HepG2 (cell line): ENCODE results near the gene INTS6. TPM values are rescaled to one million over a fixed set of nuclear protein-coding genes. Genes with fewer than 3 reads are reported as not detected.

Source experiments
- ATAC-seq: fragments of 200-7000 bp; cut with Tn5 transposase; 3 replicates; pipeline ENCODE4 v1.9.1; 2020; ENCODE audit warnings: mild to moderate bottlenecking, moderate library complexity
- BruUV-seq: library from RNA; stranded (reverse); fragments of 400-500 nt; replicated peaks from 2 replicates; lab custom pipeline; 2021; lab: Mats Ljungman, UMichigan
- CTCF ChIA-PET: fragments of 300-600 bp; formaldehyde crosslinking; extraction: SDS; loops from one replicate; lab custom pipeline; 2021; ENCODE audit warnings: low total read pairs, inconsistent platforms, low intra/inter-chr PET ratio; lab: Yijun Ruan, JAX
- POLR2A ChIA-PET: fragments of 350-600 bp; sonication (Branson Sonifier 250); formaldehyde crosslinking; loops from one replicate; lab custom pipeline; 2020; ENCODE audit warnings: antibody characterized with exemption, inconsistent platforms; lab: Yijun Ruan, JAX
- DNase-seq: peaks from one replicate; pipeline ENCODE4 v3.0.0-alpha.2; 2015; ENCODE audit warnings: low spot score
- FAIRE-seq: peaks from 3 replicates; lab custom pipeline; 2011; peaks lifted over from hg19 to GRCh38; lab: Jason Lieb, UNC
- H2AFZ ChIP-seq: one replicate; pipeline ENCODE4 v1.6.1; 2011; ENCODE audit warnings: low read length, inconsistent platforms
- H3K27ac ChIP-seq: fragments of 300-600 bp; 3 replicates; pipeline ENCODE4 v1.8.0; 2011; ENCODE audit warnings: mixed run types, mild to moderate bottlenecking, mixed read lengths, low read length, inconsistent platforms; ENCODE audit not compliant: insufficient read depth; ENCODE audit errors: extremely low read length
- H3K27me3 ChIP-seq, 2 experiments: fragments of 200-600 bp in 1 of 2; 2 replicates in 1 of 2; 3 replicates in 1 of 2; pipeline versions ENCODE4 v1.6.0 to v1.8.0; 2011; ENCODE audit warnings: low read length in 2 of 2, mild to moderate bottlenecking in 2 of 2, moderate library complexity in 2 of 2, inconsistent platforms in 1 of 2; ENCODE audit not compliant: insufficient read depth in 2 of 2, control insufficient read depth in 1 of 2
- H3K36me3 ChIP-seq, 2 experiments: fragments of 200-600 bp in 1 of 2; replicated peaks in 1 of 2; 2 replicates in 1 of 2; 3 replicates in 1 of 2; pipeline versions ENCODE4 v1.5.1 to v1.8.0; 2011; ENCODE audit warnings: low read length in 2 of 2, inconsistent platforms in 1 of 2; ENCODE audit not compliant: insufficient read depth in 2 of 2, control insufficient read depth in 1 of 2
- H3K4me1 ChIP-seq: 2 replicates; pipeline ENCODE4 v1.5.1; 2012; ENCODE audit warnings: low read length, inconsistent platforms; ENCODE audit not compliant: insufficient read depth
- H3K4me2 ChIP-seq: 2 replicates; pipeline ENCODE4 v1.6.0; 2011; ENCODE audit warnings: low read depth, low read length, inconsistent platforms
- H3K4me3 ChIP-seq, 3 experiments: fragments of 200-600 bp in 1 of 3; sonication (generic), shearing (Covaris generic) in 1 of 3; replicated peaks in 1 of 3; 2 replicates each; pipeline ENCODE4 v1.5.1; 2011 to 2016; ENCODE audit warnings: low read length in 3 of 3, inconsistent platforms in 2 of 3, low read depth in 2 of 3, mild to moderate bottlenecking in 2 of 3, control low read depth in 1 of 3, mixed read lengths in 1 of 3; ENCODE audit not compliant: insufficient read depth in 1 of 3
- H3K79me2 ChIP-seq: one replicate; pipeline ENCODE4 v1.6.1; 2011; ENCODE audit warnings: low read length, inconsistent platforms; ENCODE audit not compliant: insufficient read depth
- H3K9ac ChIP-seq: 2 replicates; pipeline ENCODE4 v1.6.0; 2011; ENCODE audit warnings: mild to moderate bottlenecking, low read depth, low read length, inconsistent platforms; ENCODE audit not compliant: insufficient read depth
- H3K9me3 ChIP-seq: 2 replicates; pipeline ENCODE4 v1.5.1; 2012; ENCODE audit warnings: mild to moderate bottlenecking, low read length
- H4K20me1 ChIP-seq: 2 replicates; pipeline ENCODE4 v1.6.0; 2011; ENCODE audit warnings: inconsistent platforms, mild to moderate bottlenecking, low read length, moderate library complexity; ENCODE audit not compliant: insufficient read depth
- ARID3A ChIP-seq: IDR thresholded peaks from 2 replicates; pipeline ENCODE4 v1.6.1; 2012; ENCODE audit warnings: low read depth, low read length, improper control_type of control experiment
- CHD4 ChIP-seq: fragments of 200-600 bp; sonication (generic); IDR thresholded peaks from 2 replicates; pipeline ENCODE4 v1.7.0; 2017; ENCODE audit warnings: mild to moderate bottlenecking, low read length, borderline replicate concordance
- FOXC1 ChIP-seq: sonication (generic); formaldehyde crosslinking; IDR thresholded peaks from 2 replicates; pipeline ENCODE4 v1.8.0; 2022; ENCODE audit warnings: mild to moderate bottlenecking, missing genetic modification reagents, borderline replicate concordance
- FOXP4 ChIP-seq: sonication (generic); formaldehyde crosslinking; IDR thresholded peaks from 2 replicates; pipeline ENCODE4 v1.4.0; 2020; ENCODE audit warnings: missing genetic modification reagents
- KDM1A ChIP-seq: IDR thresholded peaks from 2 replicates; pipeline ENCODE4 v1.6.1; 2016; ENCODE audit warnings: missing compliant biosample characterization
- PAXIP1 ChIP-seq: sonication (generic); formaldehyde crosslinking; conservative IDR thresholded peaks from 2 replicates; pipeline ENCODE4 v1.4.0; 2020; ENCODE audit warnings: mild to moderate bottlenecking, missing genetic modification reagents, moderate library complexity
- ZFP41 ChIP-seq: sonication (generic); formaldehyde crosslinking; IDR thresholded peaks from 2 replicates; pipeline ENCODE4 v1.4.0; 2020; ENCODE audit warnings: mild to moderate bottlenecking, missing genetic modification reagents, borderline replicate concordance
- ZNF362 ChIP-seq: sonication (generic); formaldehyde crosslinking; IDR thresholded peaks from 2 replicates; pipeline ENCODE4 v1.4.0; 2020; ENCODE audit warnings: missing genetic modification reagents, mild to moderate bottlenecking, borderline replicate concordance
- ZNF629 ChIP-seq: sonication (generic); formaldehyde crosslinking; conservative IDR thresholded peaks from 2 replicates; pipeline ENCODE4 v1.5.0; 2020; ENCODE audit warnings: missing genetic modification reagents
- WGBS: methylation state at CpG from one replicate; pipeline ENCODE4 v1.1.6; 2017; ENCODE audit warnings: low lambda C conversion rate; 5-methylcytosine and 5-hydroxymethylcytosine counted together
- in situ Hi-C: cut with HindIII; loops from 2 replicates; pipeline ENCODE4 v1.10.0; 2017; ENCODE audit warnings: low pct_unique_long_range_greater_than_20kb; ENCODE audit not compliant: extremely low pct_ligation_motif_present
- intact Hi-C: fragments of 100-400 bp; cut with micrococcal nuclease; formaldehyde crosslinking; loops from one replicate; pipeline ENCODE4 v1.10.0; 2022; ENCODE audit not compliant: unreplicated experiment
- polyA plus RNA-seq, 8 experiments: library from polyadenylated mRNA; depleted of rRNA in 3 of 8; stranded (reverse) in 7 of 8; unstranded in 1 of 8; fragments of >200 nt; fragmentation: Illumina TruSeq in 4 of 8; extraction: Trizol in 4 of 8; gene quantifications; 2 replicates each; pipeline versions ENCODE4 v1.2.1 to v1.2.3, GENCODE V29; 2011 to 2016; ENCODE audit warnings: low read depth in 4 of 8, missing spikeins in 1 of 8, mixed read lengths in 1 of 8; ENCODE audit not compliant: insufficient read depth in 1 of 8
- total RNA-seq, 5 experiments: library from RNA; depleted of rRNA; stranded (reverse); fragments of >200 nt; fragmentation: Illumina TruSeq; extraction: Trizol; gene quantifications; 2 replicates each; pipeline ENCODE4 v1.2.3, GENCODE V29; 2016; ENCODE audit warnings: low read depth in 1 of 5

INTS6 gene
- total and polyA plus RNA-seq, 2 of the 13 experiments (the other 11 are each of a cell fraction or from before 2014, with no cell fraction given): 27.9 to 38.4 TPM

GRCh38 chr13:51477653-51478324 is 25.0 kb upstream of the INTS6 start:
- CTCF ChIA-PET: no interaction called here
- ATAC-seq: no peak

GRCh38 chr13:51477149-51477548 is 24.3 kb upstream of the INTS6 start:
- no peak overlapping the region for H3K4me3 ChIP-seq
- H3K4me2 ChIP-seq: peak overlapping the region; percentile 83
- 52% methylated on average over 3 of the region's 3 CpGs for WGBS
- intact Hi-C loops (no loop called here), in situ Hi-C loops (no loop called here)
- peaks cover 50% of the 10 kb centered on the region for H3K4me1 ChIP-seq
- H3K9me3 ChIP-seq: no peaks in the 10 kb centered on the region
- no peaks in the 10 kb centered on the region for H3K36me3 ChIP-seq
- DNase-seq (no peak), FAIRE-seq (no peak), ATAC-seq (no peak)
- no peak overlapping the region for H3K9ac ChIP-seq
- CTCF ChIA-PET: no interaction called here
- H4K20me1 ChIP-seq: no peaks in the 10 kb centered on the region
- POLR2A ChIA-PET: interaction anchor here (7.1 kb wide), 1 partner anchor 24 kb away, joined by 55 read pairs; the partner anchor contains the start of gene INTS6
- H2AFZ ChIP-seq: no peak overlapping the region
- H3K27me3 ChIP-seq: no peaks in the 10 kb centered on the region
- no peaks in the 10 kb centered on the region for H3K79me2 ChIP-seq
- BruUV-seq: no TSS peak
- no peak overlapping the region for H3K27ac ChIP-seq
- TF ChIP-seq PAXIP1 (CRISPR knock-in tag) (peak; percentile 39), ZNF362 (CRISPR knock-in tag) (peak; percentile 78; the same call in 1 of the 2 replicates), FOXP4 (CRISPR knock-in tag) (0 out of 2 replicates have a peak, but pooled peaks have one; percentile 18), ZFP41 (CRISPR knock-in tag) (no peak), ARID3A (peak; percentile 31; the same call in 1 of the 2 replicates)

More at GRCh38 chr13:51477653-51478324, 25.0 kb upstream of the INTS6 start:
- intact Hi-C loops: no loop called here
- TF ChIP-seq KDM1A (peak; percentile 69; the same call in 1 of the 2 replicates), CHD4 (peak; percentile 90; the same call in 1 of the 2 replicates), FOXC1 (no peak), ZNF629 (peak; percentile 96)
- FAIRE-seq (no peak), DNase-seq (no peak)
- H3K9ac ChIP-seq: no peak overlapping the region
- H3K9me3 ChIP-seq: no peaks in the 10 kb centered on the region
- no peak overlapping the region for H2AFZ ChIP-seq
- peaks cover 50% of the 10 kb centered on the region for H3K4me1 ChIP-seq
- H3K4me2 ChIP-seq: peak overlapping the region; percentile 83
- H3K27me3 ChIP-seq: no peaks in the 10 kb centered on the region
- WGBS: 33% methylated on average over 2 of the region's 2 CpGs
- in situ Hi-C loops: no loop called here
- H3K27ac ChIP-seq: no peak overlapping the region
- BruUV-seq: no TSS peak
- H3K36me3 ChIP-seq: no peaks in the 10 kb centered on the region
- H4K20me1 ChIP-seq: no peaks in the 10 kb centered on the region
- no peaks in the 10 kb centered on the region for H3K79me2 ChIP-seq
- H3K4me3 ChIP-seq: peak overlapping the region in 1 of 3 experiments; percentile 36; a peak in 1 of 6 replicates
- POLR2A ChIA-PET: interaction anchor here (1.1 to 7.1 kb wide), 2 partner anchors 24 to 42 kb away, joined by 3 to 55 read pairs; partner anchors contain the start of gene INTS6
